ENCODE data around the gene CHRDL2. TPM values are rescaled to one million over a fixed set of nuclear protein-coding genes. Genes with fewer than 3 reads are reported as not detected.
A peak's percentile ranks its signal among the peaks of the same experiment; 100 is the strongest.
"Not testable (repeated sequence)": the region's sequence is repeated elsewhere in the genome, so short reads cannot be mapped to it uniquely, and the experiment has no call there.

CHRDL2 gene
- total RNA-seq, 4 donors from 2014 or later: 0.20 TPM; not detected in 3

DNA sequence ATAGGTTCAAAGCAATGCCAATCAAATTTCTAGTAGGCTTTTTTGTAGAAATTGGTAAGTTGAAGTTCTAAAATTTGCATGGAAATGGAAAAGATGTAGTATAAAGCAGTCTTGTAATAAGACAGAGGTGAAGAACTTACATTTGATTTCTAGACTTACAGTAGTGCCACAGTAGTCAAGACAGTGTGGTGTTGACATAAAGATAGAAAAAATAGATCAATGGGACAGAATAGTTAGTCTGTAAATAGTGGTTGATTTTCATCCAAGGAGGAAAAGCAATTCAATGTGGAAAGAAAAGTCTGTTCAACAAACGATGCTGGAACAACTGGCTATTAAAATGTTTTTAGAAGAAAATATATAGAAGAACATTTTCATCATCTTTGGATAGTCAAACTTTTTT is 67.9 kb downstream of the CHRDL2 start:
- no peaks in the 10 kb centered on the region for H3K4me1 ChIP-seq
- intact Hi-C loops (cut with DNase I; ENCODE audit: low total_unique reads) (no loop called here), in situ Hi-C loops (cut with MboI; ENCODE audit: low sequenced_read_pairs in 4 of 4) (no loop called here)
- TF ChIP-seq, protein P1, sequence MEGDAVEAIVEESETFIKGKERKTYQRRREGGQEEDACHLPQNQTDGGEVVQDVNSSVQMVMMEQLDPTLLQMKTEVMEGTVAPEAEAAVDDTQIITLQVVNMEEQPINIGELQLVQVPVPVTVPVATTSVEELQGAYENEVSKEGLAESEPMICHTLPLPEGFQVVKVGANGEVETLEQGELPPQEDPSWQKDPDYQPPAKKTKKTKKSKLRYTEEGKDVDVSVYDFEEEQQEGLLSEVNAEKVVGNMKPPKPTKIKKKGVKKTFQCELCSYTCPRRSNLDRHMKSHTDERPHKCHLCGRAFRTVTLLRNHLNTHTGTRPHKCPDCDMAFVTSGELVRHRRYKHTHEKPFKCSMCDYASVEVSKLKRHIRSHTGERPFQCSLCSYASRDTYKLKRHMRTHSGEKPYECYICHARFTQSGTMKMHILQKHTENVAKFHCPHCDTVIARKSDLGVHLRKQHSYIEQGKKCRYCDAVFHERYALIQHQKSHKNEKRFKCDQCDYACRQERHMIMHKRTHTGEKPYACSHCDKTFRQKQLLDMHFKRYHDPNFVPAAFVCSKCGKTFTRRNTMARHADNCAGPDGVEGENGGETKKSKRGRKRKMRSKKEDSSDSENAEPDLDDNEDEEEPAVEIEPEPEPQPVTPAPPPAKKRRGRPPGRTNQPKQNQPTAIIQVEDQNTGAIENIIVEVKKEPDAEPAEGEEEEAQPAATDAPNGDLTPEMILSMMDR (IDR thresholded peaks at IDR 0.05 in 4 of 5, conservative IDR thresholded peaks at IDR 0.05 in 1 of 5): no peak
- no peak for TF ChIP-seq POLR2A (IDR thresholded peaks at IDR 0.05)
- no peak overlapping the region for H3K27ac ChIP-seq
- DNase-seq: no peak
- no peaks in the 10 kb centered on the region for H3K9me3 ChIP-seq
- no peak for ATAC-seq
- no peak overlapping the region for H3K4me3 ChIP-seq
- H3K36me3 ChIP-seq: no peaks in the 10 kb centered on the region
- no peaks in the 10 kb centered on the region for H3K27me3 ChIP-seq

DNA sequence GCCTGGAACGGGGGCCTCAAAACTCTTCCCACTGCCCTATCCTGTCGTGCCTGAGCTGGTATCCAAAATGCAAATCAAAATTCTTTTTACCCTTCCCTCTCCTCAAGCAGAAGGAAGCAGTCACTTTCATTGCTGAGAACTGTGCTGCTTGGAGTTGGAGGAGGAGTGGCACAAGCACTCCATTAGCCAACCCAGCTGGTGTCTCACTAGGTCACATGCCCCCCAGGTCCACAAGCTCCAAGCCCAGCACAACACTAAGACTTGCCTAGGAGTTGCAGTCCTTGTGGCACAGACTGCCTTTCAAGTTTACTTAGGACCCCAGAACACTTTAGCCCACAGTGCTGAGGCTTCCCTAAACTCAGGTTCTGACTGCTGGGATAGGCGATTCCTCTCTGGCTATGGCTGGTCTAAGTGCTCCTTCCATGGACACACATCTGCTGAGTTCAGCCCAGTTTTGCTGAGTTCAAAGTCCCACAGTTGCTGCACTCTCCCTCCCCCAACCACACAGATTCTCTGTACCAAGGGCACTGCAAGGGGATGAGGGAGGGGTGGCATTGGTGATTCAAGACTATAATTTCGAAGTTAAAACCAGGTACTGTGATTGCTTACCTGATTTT is 68.6 kb downstream of the CHRDL2 start:
- in situ Hi-C loops (cut with MboI; ENCODE audit: low sequenced_read_pairs in 4 of 4): no loop called here
- H3K4me1 ChIP-seq: no peaks in the 10 kb centered on the region
- intact Hi-C loops (cut with DNase I; ENCODE audit: low total_unique reads): no loop called here
- H3K27ac ChIP-seq: no peak overlapping the region
- no peaks in the 10 kb centered on the region for H3K27me3 ChIP-seq
- TF ChIP-seq POLR2A (IDR thresholded peaks at IDR 0.05): no peak
- TF ChIP-seq, protein P1 (IDR thresholded peaks at IDR 0.05 in 4 of 5, conservative IDR thresholded peaks at IDR 0.05 in 1 of 5): no peak
- no peaks in the 10 kb centered on the region for H3K9me3 ChIP-seq
- no peak for ATAC-seq
- no peak for DNase-seq
- no peak overlapping the region for H3K4me3 ChIP-seq
- H3K36me3 ChIP-seq: no peaks in the 10 kb centered on the region

DNA sequence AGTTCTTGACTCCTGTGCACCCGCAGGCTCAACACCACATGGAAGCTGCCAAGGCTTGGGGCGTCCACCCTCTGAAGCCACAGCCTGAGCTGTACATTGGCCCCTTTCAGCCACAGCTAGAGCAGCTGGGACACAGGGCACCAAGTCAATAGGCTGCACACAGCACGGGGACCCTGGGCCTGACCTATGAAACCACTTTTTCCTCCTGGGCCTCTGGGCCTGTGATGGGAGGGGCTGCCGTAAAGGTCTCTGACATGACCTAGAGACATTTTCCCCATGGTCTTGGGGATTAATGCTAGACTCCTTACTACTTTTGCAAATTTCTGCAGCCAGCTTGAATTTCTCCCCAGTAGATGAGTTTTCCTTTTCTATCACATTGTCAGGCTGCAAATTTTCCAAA is 72.1 kb downstream of the CHRDL2 start:
- H3K27ac ChIP-seq; DNase-seq; H3K36me3 ChIP-seq; intact Hi-C loops (cut with DNase I; ENCODE audit: low total_unique reads); H3K9me3 ChIP-seq; H3K4me3 ChIP-seq; in situ Hi-C loops (cut with MboI; ENCODE audit: low sequenced_read_pairs in 4 of 4); ATAC-seq; H3K4me1 ChIP-seq; H3K27me3 ChIP-seq: not testable (repeated sequence)

DNA sequence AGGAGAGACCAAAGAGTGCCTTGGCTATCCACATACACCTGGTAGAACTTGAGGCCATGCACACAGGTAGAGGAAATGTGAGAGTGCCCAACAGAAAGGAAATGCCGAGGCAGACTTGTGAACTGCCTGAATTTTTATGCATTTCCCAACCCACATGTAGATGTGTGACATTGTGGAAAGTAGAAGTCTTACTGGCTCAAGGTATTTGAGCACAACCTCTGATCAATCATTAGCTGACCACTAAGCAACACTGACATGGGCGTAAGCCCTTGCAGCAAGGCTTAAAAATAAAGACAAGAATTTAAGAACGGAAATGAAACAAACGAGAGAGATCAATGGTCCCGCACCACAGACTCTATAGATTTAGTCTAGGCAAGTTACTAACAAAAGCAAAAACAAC is 76.2 kb downstream of the CHRDL2 start:
- no peak overlapping the region for H3K4me3 ChIP-seq
- DNase-seq (no peak), ATAC-seq (no peak)
- intact Hi-C loops (cut with DNase I; ENCODE audit: low total_unique reads) (no loop called here), in situ Hi-C loops (cut with MboI; ENCODE audit: low sequenced_read_pairs in 4 of 4) (no loop called here)
- no peaks in the 10 kb centered on the region for H3K36me3 ChIP-seq
- no peak for TF ChIP-seq POLR2A (IDR thresholded peaks at IDR 0.05)
- TF ChIP-seq, protein P1 (IDR thresholded peaks at IDR 0.05 in 4 of 5, conservative IDR thresholded peaks at IDR 0.05 in 1 of 5): no peak
- no peaks in the 10 kb centered on the region for H3K9me3 ChIP-seq
- no peak overlapping the region for H3K27ac ChIP-seq
- no peaks in the 10 kb centered on the region for H3K27me3 ChIP-seq
- no peaks in the 10 kb centered on the region for H3K4me1 ChIP-seq

DNA sequence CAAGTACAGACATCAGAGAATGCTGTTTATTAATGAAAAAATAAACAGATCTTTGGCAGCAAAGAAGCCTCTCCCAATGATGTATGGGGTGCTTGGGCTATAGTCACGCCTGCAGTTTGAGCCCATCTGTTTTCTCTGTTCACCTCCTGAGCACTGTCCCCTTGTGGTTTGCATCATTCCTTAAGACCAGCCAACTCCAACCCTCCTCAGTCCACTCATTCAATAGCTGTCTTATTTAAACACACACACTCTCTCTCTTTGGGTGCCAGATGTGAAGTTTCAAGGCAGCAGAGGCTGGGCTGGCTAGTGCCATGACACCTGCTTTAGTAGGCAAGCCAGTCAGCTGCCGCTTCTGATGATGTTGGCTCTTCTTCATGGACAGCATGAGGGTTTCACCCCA is 80.7 kb downstream of the CHRDL2 start:
- no peaks in the 10 kb centered on the region for H3K9me3 ChIP-seq
- H3K27ac ChIP-seq: no peak overlapping the region
- no peaks in the 10 kb centered on the region for H3K27me3 ChIP-seq
- in situ Hi-C loops (cut with MboI; ENCODE audit: low sequenced_read_pairs in 4 of 4): no loop called here
- TF ChIP-seq POLR2A (IDR thresholded peaks at IDR 0.05): no peak
- TF ChIP-seq, protein P1 (IDR thresholded peaks at IDR 0.05 in 4 of 5, conservative IDR thresholded peaks at IDR 0.05 in 1 of 5): no peak
- no peaks in the 10 kb centered on the region for H3K36me3 ChIP-seq
- no peaks in the 10 kb centered on the region for H3K4me1 ChIP-seq
- intact Hi-C loops (cut with DNase I; ENCODE audit: low total_unique reads): no loop called here
- peak in 1 of 2 donors; percentile 30 for ATAC-seq
- no peak overlapping the region for H3K4me3 ChIP-seq
- DNase-seq: no peak

All from gastrocnemius medialis (tissue), 4 donors.